ENCODE data around the gene RAB12. TPM values are rescaled to one million over a fixed set of nuclear protein-coding genes. Genes with fewer than 3 reads are reported as not detected.

The RAB12 gene
- polyA plus RNA-seq, 1 experiment: 35.4 TPM

DNA sequence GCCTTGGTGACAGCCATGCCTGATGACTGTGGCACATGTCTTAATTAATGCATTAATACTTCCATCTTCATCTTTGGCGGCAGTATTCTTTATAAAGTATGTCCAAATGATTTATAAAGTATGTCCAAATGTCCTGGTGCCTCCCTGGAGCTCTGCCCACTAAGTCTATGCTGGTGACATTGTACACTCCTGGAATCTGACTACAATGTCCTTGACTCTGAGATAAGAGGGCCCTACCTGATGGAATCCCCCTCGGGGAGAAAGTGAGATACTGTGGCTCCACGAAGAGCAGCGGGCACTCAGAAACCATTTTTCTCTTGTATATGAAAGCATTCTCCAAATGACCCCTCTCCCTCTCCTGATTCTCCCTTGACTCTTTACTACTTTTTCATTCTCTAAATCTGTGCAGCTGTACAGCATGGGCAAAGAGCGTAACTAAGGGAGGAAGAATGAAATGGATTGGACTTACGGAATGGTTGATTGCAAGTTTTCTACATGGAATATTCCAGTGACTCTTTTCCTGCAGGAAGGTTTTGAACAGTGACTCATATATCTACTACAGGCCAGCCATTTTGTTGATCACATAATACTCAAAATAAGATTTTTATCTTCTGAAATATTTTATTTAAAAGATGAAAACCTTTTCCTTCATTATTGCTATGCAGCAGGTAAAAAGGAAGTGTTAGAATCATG is 17.3 kb downstream of the RAB12 start:
- H3K27me3 ChIP-seq (ENCODE audit: control insufficient read depth, insufficient read depth, low read length): no peaks in the 10 kb centered on the region
- TF ChIP-seq, protein P1, sequence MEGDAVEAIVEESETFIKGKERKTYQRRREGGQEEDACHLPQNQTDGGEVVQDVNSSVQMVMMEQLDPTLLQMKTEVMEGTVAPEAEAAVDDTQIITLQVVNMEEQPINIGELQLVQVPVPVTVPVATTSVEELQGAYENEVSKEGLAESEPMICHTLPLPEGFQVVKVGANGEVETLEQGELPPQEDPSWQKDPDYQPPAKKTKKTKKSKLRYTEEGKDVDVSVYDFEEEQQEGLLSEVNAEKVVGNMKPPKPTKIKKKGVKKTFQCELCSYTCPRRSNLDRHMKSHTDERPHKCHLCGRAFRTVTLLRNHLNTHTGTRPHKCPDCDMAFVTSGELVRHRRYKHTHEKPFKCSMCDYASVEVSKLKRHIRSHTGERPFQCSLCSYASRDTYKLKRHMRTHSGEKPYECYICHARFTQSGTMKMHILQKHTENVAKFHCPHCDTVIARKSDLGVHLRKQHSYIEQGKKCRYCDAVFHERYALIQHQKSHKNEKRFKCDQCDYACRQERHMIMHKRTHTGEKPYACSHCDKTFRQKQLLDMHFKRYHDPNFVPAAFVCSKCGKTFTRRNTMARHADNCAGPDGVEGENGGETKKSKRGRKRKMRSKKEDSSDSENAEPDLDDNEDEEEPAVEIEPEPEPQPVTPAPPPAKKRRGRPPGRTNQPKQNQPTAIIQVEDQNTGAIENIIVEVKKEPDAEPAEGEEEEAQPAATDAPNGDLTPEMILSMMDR (IDR thresholded peaks at IDR 0.05; ENCODE audit: low read depth, low read length): no peak
- no peaks in the 10 kb centered on the region for H3K9me3 ChIP-seq (ENCODE audit: control insufficient read depth, insufficient read depth, low read length)
- no peak overlapping the region for H3K4me3 ChIP-seq (ENCODE audit: low read depth, low read length)
- no peak overlapping the region for H3K27ac ChIP-seq (ENCODE audit: low read depth, low read length)
- ChIA-PET CTCF (interaction anchor here (0.5 to 1.1 kb wide), 2 partner anchors 22 to 361 kb away, joined by 3 read pairs; no protein-coding TSS in a partner anchor), POLR2A (interaction anchor here (1.4 kb wide), 1 partner anchor 17 kb away, joined by 4 read pairs; the partner anchor contains the start of gene RAB12)
- no peak for DNase-seq (ENCODE audit: low read depth, low spot score)

DNA sequence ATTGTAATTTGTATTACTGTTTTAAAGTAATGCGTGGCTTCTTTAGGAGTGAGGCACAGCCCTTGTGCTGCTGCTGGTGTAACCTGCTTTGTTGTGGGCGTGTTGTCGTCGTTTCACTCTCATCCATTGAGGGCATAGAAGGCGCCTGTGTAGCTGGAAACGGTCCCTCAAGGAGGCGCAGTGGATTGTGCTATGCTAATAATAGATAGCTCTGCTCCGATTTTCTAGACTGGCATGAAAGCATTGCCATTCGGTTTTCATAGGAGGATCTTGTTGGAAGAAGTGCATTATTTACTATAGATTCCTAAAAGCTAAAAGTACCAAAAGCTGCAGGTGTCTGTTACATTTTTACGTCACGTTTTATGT is 17.9 kb downstream of the RAB12 start:
- Histone ChIP-seq H3K27ac (ENCODE audit: low read depth, low read length) (no peak overlapping the region), H3K4me3 (ENCODE audit: low read depth, low read length) (no peak overlapping the region), H3K9me3 (ENCODE audit: control insufficient read depth, insufficient read depth, low read length) (no peaks in the 10 kb centered on the region), H3K27me3 (ENCODE audit: control insufficient read depth, insufficient read depth, low read length) (no peaks in the 10 kb centered on the region)
- ChIA-PET CTCF (interaction anchor here (0.5 kb wide), 1 partner anchor 23 kb away, joined by 3 read pairs; no protein-coding TSS in a partner anchor), POLR2A (no interaction called here)
- DNase-seq (ENCODE audit: low read depth, low spot score): no peak
- TF ChIP-seq, protein P1 (IDR thresholded peaks at IDR 0.05; ENCODE audit: low read depth, low read length): no peak

DNA sequence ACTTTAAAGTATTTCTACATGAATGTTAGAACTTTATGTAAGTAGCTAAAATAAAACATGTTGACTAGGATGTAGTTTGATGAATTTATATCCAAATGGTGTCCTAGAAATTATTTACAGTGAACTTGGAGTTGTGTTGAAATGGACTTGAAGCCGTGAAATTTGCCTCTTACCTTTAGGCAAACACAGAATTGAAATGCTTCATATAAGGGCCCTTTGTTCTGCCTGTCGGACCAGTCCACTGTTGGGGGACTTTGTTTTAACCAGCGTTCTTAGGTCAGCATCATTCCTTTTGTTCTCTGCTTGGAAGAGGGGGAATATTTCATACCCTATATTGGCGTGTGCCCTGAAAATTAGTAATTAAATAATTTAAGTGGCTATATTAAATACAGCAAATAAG is 18.3 kb downstream of the RAB12 start:
- DNase-seq (ENCODE audit: low read depth, low spot score): no peak
- Histone ChIP-seq H3K27me3 (ENCODE audit: control insufficient read depth, insufficient read depth, low read length) (no peaks in the 10 kb centered on the region), H3K4me3 (ENCODE audit: low read depth, low read length) (no peak overlapping the region), H3K27ac (ENCODE audit: low read depth, low read length) (no peak overlapping the region), H3K9me3 (ENCODE audit: control insufficient read depth, insufficient read depth, low read length) (no peaks in the 10 kb centered on the region)
- CTCF ChIA-PET: no interaction called here
- POLR2A ChIA-PET: no interaction called here
- TF ChIP-seq, protein P1 (IDR thresholded peaks at IDR 0.05; ENCODE audit: low read depth, low read length): no peak

DNA sequence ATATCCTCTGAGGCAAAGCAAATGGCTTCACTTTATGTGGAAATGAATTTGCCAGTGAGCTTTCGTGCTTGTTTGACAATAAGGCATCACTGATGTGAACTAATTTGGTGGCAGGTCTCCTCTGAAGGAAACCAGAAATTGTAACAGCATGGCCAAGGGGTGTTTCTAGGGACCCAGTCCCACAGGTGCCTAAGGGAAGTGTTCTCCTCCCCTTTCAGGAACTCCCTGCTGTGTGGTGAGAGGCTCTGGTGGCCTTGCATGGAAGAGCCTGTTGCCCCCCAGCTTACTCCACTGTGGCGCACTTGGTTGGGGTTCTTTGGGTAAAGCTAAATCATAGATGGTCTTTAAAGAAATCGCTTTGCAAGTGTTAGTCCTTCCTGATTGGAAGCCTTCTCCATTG is 20.4 kb downstream of the RAB12 start:
- Histone ChIP-seq H3K27me3 (ENCODE audit: control insufficient read depth, insufficient read depth, low read length) (no peaks in the 10 kb centered on the region), H3K27ac (ENCODE audit: low read depth, low read length) (no peak overlapping the region), H3K4me3 (ENCODE audit: low read depth, low read length) (no peak overlapping the region), H3K9me3 (ENCODE audit: control insufficient read depth, insufficient read depth, low read length) (no peaks in the 10 kb centered on the region)
- no peak for DNase-seq (ENCODE audit: low read depth, low spot score)
- TF ChIP-seq, protein P1 (IDR thresholded peaks at IDR 0.05; ENCODE audit: low read depth, low read length): no peak
- POLR2A ChIA-PET: no interaction called here
- CTCF ChIA-PET: no interaction called here

DNA sequence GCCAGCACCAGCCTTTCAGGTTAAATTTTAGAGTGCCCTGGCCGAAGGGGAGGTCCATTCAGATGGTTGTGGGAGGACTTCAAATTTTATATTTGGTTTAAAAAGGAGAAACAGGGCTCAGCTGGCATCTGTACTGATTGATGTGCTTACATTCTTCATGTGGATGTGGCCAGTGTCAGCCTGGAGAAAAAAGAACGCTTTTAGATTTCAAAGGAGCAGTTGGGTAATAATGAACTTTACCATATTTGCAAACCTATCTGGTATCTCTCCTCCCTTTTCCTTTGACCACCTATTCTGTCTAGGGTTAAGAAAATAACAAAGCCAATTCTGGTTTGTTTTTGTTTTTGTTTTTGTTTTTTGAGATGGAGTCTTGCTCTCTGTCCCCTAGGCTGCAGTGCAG is 21.3 kb downstream of the RAB12 start:
- no peak for DNase-seq (ENCODE audit: low read depth, low spot score)
- POLR2A ChIA-PET: no interaction called here
- Histone ChIP-seq H3K27ac (ENCODE audit: low read depth, low read length) (no peak overlapping the region), H3K9me3 (ENCODE audit: control insufficient read depth, insufficient read depth, low read length) (no peaks in the 10 kb centered on the region), H3K27me3 (ENCODE audit: control insufficient read depth, insufficient read depth, low read length) (no peaks in the 10 kb centered on the region), H3K4me3 (ENCODE audit: low read depth, low read length) (no peak overlapping the region)
- CTCF ChIA-PET: no interaction called here
- TF ChIP-seq, protein P1 (IDR thresholded peaks at IDR 0.05; ENCODE audit: low read depth, low read length): no peak
